HepG2 (cell line): ENCODE data around the gene B3GNT5. TPM values are rescaled to one million over a fixed set of nuclear protein-coding genes. Genes with fewer than 3 reads are reported as not detected.

Source experiments
- ATAC-seq: fragments of 200-7000 bp; cut with Tn5 transposase; 3 replicates; pipeline ENCODE4 v1.9.1; 2020; ENCODE audit warnings: mild to moderate bottlenecking, moderate library complexity
- BruUV-seq: library from RNA; stranded (reverse); fragments of 400-500 nt; replicated peaks from 2 replicates; lab custom pipeline; 2021; lab: Mats Ljungman, UMichigan
- CTCF ChIA-PET: fragments of 300-600 bp; formaldehyde crosslinking; extraction: SDS; loops from one replicate; lab custom pipeline; 2021; ENCODE audit warnings: low total read pairs, inconsistent platforms, low intra/inter-chr PET ratio; lab: Yijun Ruan, JAX
- POLR2A ChIA-PET: fragments of 350-600 bp; sonication (Branson Sonifier 250); formaldehyde crosslinking; loops from one replicate; lab custom pipeline; 2020; ENCODE audit warnings: antibody characterized with exemption, inconsistent platforms; lab: Yijun Ruan, JAX
- DNase-seq: peaks from one replicate; pipeline ENCODE4 v3.0.0-alpha.2; 2015; ENCODE audit warnings: low spot score
- FAIRE-seq: peaks from 3 replicates; lab custom pipeline; 2011; peaks lifted over from hg19 to GRCh38; lab: Jason Lieb, UNC
- H2AFZ ChIP-seq: one replicate; pipeline ENCODE4 v1.6.1; 2011; ENCODE audit warnings: low read length, inconsistent platforms
- H3K27ac ChIP-seq: fragments of 300-600 bp; 3 replicates; pipeline ENCODE4 v1.8.0; 2011; ENCODE audit warnings: mixed run types, mild to moderate bottlenecking, mixed read lengths, low read length, inconsistent platforms; ENCODE audit not compliant: insufficient read depth; ENCODE audit errors: extremely low read length
- H3K27me3 ChIP-seq, 2 experiments: fragments of 200-600 bp in 1 of 2; 2 replicates in 1 of 2; 3 replicates in 1 of 2; pipeline versions ENCODE4 v1.6.0 to v1.8.0; 2011; ENCODE audit warnings: low read length in 2 of 2, mild to moderate bottlenecking in 2 of 2, moderate library complexity in 2 of 2, inconsistent platforms in 1 of 2; ENCODE audit not compliant: insufficient read depth in 2 of 2, control insufficient read depth in 1 of 2
- H3K36me3 ChIP-seq, 2 experiments: fragments of 200-600 bp in 1 of 2; replicated peaks in 1 of 2; 2 replicates in 1 of 2; 3 replicates in 1 of 2; pipeline versions ENCODE4 v1.5.1 to v1.8.0; 2011; ENCODE audit warnings: low read length in 2 of 2, inconsistent platforms in 1 of 2; ENCODE audit not compliant: insufficient read depth in 2 of 2, control insufficient read depth in 1 of 2
- H3K4me1 ChIP-seq: 2 replicates; pipeline ENCODE4 v1.5.1; 2012; ENCODE audit warnings: low read length, inconsistent platforms; ENCODE audit not compliant: insufficient read depth
- H3K4me2 ChIP-seq: 2 replicates; pipeline ENCODE4 v1.6.0; 2011; ENCODE audit warnings: low read depth, low read length, inconsistent platforms
- H3K4me3 ChIP-seq, 3 experiments: fragments of 200-600 bp in 1 of 3; sonication (generic), shearing (Covaris generic) in 1 of 3; replicated peaks in 1 of 3; 2 replicates each; pipeline ENCODE4 v1.5.1; 2011 to 2016; ENCODE audit warnings: low read length in 3 of 3, inconsistent platforms in 2 of 3, low read depth in 2 of 3, mild to moderate bottlenecking in 2 of 3, control low read depth in 1 of 3, mixed read lengths in 1 of 3; ENCODE audit not compliant: insufficient read depth in 1 of 3
- H3K79me2 ChIP-seq: one replicate; pipeline ENCODE4 v1.6.1; 2011; ENCODE audit warnings: low read length, inconsistent platforms; ENCODE audit not compliant: insufficient read depth
- H3K9ac ChIP-seq: 2 replicates; pipeline ENCODE4 v1.6.0; 2011; ENCODE audit warnings: mild to moderate bottlenecking, low read depth, low read length, inconsistent platforms; ENCODE audit not compliant: insufficient read depth
- H3K9me3 ChIP-seq: 2 replicates; pipeline ENCODE4 v1.5.1; 2012; ENCODE audit warnings: mild to moderate bottlenecking, low read length
- H4K20me1 ChIP-seq: 2 replicates; pipeline ENCODE4 v1.6.0; 2011; ENCODE audit warnings: inconsistent platforms, mild to moderate bottlenecking, low read length, moderate library complexity; ENCODE audit not compliant: insufficient read depth
- E2F5 ChIP-seq: sonication (generic); formaldehyde crosslinking; conservative IDR thresholded peaks from 2 replicates; pipeline ENCODE4 v1.4.0; 2020; ENCODE audit warnings: missing genetic modification reagents
- FLYWCH1 ChIP-seq: sonication (generic); formaldehyde crosslinking; IDR thresholded peaks from 2 replicates; pipeline ENCODE4 v1.8.1; 2023; ENCODE audit warnings: mild to moderate bottlenecking, missing genetic modification reagents
- HNRNPK ChIP-seq: fragments of 200-400 bp; formaldehyde crosslinking; IDR thresholded peaks from 2 replicates; pipeline ENCODE4 v1.6.1; 2018; ENCODE audit warnings: low read length, low read depth, moderate library complexity, mild to moderate bottlenecking; ENCODE audit not compliant: poor library complexity, severe bottlenecking
- HNRNPL ChIP-seq: fragments of 200-400 bp; formaldehyde crosslinking; IDR thresholded peaks from 2 replicates; pipeline ENCODE4 v1.6.1; 2017; ENCODE audit warnings: mild to moderate bottlenecking, low read depth, low read length
- MAFG ChIP-seq: sonication (generic); formaldehyde crosslinking; IDR thresholded peaks from 2 replicates; pipeline ENCODE4 v1.5.1; 2020; ENCODE audit warnings: mild to moderate bottlenecking, missing genetic modification reagents
- MIER3 ChIP-seq: IDR thresholded peaks from 2 replicates; pipeline ENCODE4 v1.6.1; 2016; ENCODE audit warnings: missing compliant biosample characterization, borderline replicate concordance
- NFIC ChIP-seq: IDR thresholded peaks from 2 replicates; pipeline ENCODE4 v1.6.1; 2012; ENCODE audit warnings: mild to moderate bottlenecking, low read length, inconsistent platforms
- POGZ ChIP-seq: sonication (generic); formaldehyde crosslinking; IDR thresholded peaks from 2 replicates; pipeline ENCODE4 v1.4.0; 2020; ENCODE audit warnings: mild to moderate bottlenecking, missing genetic modification reagents
- STAG1 ChIP-seq: sonication (generic); formaldehyde crosslinking; IDR thresholded peaks from 2 replicates; pipeline ENCODE4 v1.4.0; 2020; ENCODE audit warnings: missing genetic modification reagents
- TAF15 ChIP-seq: fragments of 200-400 bp; formaldehyde crosslinking; IDR thresholded peaks from one replicate; pipeline ENCODE4 v1.6.1; 2018; ENCODE audit warnings: mild to moderate bottlenecking, low read depth, low read length; ENCODE audit not compliant: poor library complexity, severe bottlenecking
- TOE1 ChIP-seq: sonication (generic); formaldehyde crosslinking; IDR thresholded peaks from 2 replicates; pipeline ENCODE4 v1.4.0; 2020; ENCODE audit warnings: mild to moderate bottlenecking, missing genetic modification reagents
- ZMYM4 ChIP-seq: sonication (generic); formaldehyde crosslinking; IDR thresholded peaks from 2 replicates; pipeline ENCODE4 v1.8.1; 2023; ENCODE audit warnings: mild to moderate bottlenecking, missing genetic modification reagents
- ZNF18 ChIP-seq: sonication (generic); formaldehyde crosslinking; IDR thresholded peaks from 2 replicates; pipeline ENCODE4 v1.8.0; 2022; ENCODE audit warnings: mild to moderate bottlenecking, missing genetic modification reagents; ENCODE audit not compliant: insufficient replicate concordance
- ZNF230 ChIP-seq: sonication (generic); formaldehyde crosslinking; IDR thresholded peaks from 2 replicates; pipeline ENCODE4 v1.4.0; 2020; ENCODE audit warnings: mild to moderate bottlenecking, missing genetic modification reagents
- ZNF350 ChIP-seq: sonication (generic); formaldehyde crosslinking; IDR thresholded peaks from 2 replicates; pipeline ENCODE4 v1.4.0; 2020; ENCODE audit warnings: mild to moderate bottlenecking, low read depth, missing genetic modification reagents, borderline replicate concordance
- ZNF557 ChIP-seq: sonication (generic); formaldehyde crosslinking; IDR thresholded peaks from 2 replicates; pipeline ENCODE4 v1.4.0; 2020; ENCODE audit warnings: missing genetic modification reagents
- ZNF629 ChIP-seq: sonication (generic); formaldehyde crosslinking; conservative IDR thresholded peaks from 2 replicates; pipeline ENCODE4 v1.5.0; 2020; ENCODE audit warnings: missing genetic modification reagents
- ZNF704 ChIP-seq: sonication (generic); formaldehyde crosslinking; IDR thresholded peaks from 2 replicates; pipeline ENCODE4 v1.8.1; 2023; ENCODE audit warnings: mild to moderate bottlenecking, inconsistent platforms, moderate library complexity, missing genetic modification reagents, borderline replicate concordance
- ZNF740 ChIP-seq: sonication (generic); formaldehyde crosslinking; IDR thresholded peaks from 2 replicates; pipeline ENCODE4 v1.4.0; 2020; ENCODE audit warnings: missing genetic modification reagents
- whole genome bisulfite sequencing: methylation state at CpG from one replicate; pipeline ENCODE4 v1.1.6; 2017; ENCODE audit warnings: low lambda C conversion rate; 5-methylcytosine and 5-hydroxymethylcytosine counted together
- in situ Hi-C: cut with HindIII; loops from 2 replicates; pipeline ENCODE4 v1.10.0; 2017; ENCODE audit warnings: low pct_unique_long_range_greater_than_20kb; ENCODE audit not compliant: extremely low pct_ligation_motif_present
- intact Hi-C: fragments of 100-400 bp; cut with micrococcal nuclease; formaldehyde crosslinking; loops from one replicate; pipeline ENCODE4 v1.10.0; 2022; ENCODE audit not compliant: unreplicated experiment
- polyA plus RNA-seq, 8 experiments: library from polyadenylated mRNA; depleted of rRNA in 3 of 8; stranded (reverse) in 7 of 8; unstranded in 1 of 8; fragments of >200 nt; fragmentation: Illumina TruSeq in 4 of 8; extraction: Trizol in 4 of 8; gene quantifications; 2 replicates each; pipeline versions ENCODE4 v1.2.1 to v1.2.3, GENCODE V29; 2011 to 2016; ENCODE audit warnings: low read depth in 4 of 8, missing spikeins in 1 of 8, mixed read lengths in 1 of 8; ENCODE audit not compliant: insufficient read depth in 1 of 8
- total RNA-seq, 5 experiments: library from RNA; depleted of rRNA; stranded (reverse); fragments of >200 nt; fragmentation: Illumina TruSeq; extraction: Trizol; gene quantifications; 2 replicates each; pipeline ENCODE4 v1.2.3, GENCODE V29; 2016; ENCODE audit warnings: low read depth in 1 of 5

The B3GNT5 gene
- total and polyA plus RNA-seq, 2 of the 13 experiments (the other 11 are each of a cell fraction or from before 2014, with no cell fraction given), result not detected

GRCh38 chr3:183255348-183255730, 2.3 kb downstream of the B3GNT5 start:
- DNase-seq, result no peak
- Histone ChIP-seq H3K4me3 (no peak overlapping the region), H3K27me3 (peaks cover 6 to 60% of the 10 kb centered on the region in 2 experiments; a peak in 3 of 5 replicates), H3K4me2 (no peak overlapping the region), H3K4me1 (peaks cover 12% of the 10 kb centered on the region), H3K79me2 (no peaks in the 10 kb centered on the region), H3K9me3 (no peaks in the 10 kb centered on the region), H3K36me3 (no peaks in the 10 kb centered on the region), H3K9ac (no peak overlapping the region), H3K27ac (no peak overlapping the region), H2AFZ (no peak overlapping the region), H4K20me1 (no peaks in the 10 kb centered on the region)
- 65% methylated on average over 4 of the region's 4 CpGs for WGBS
- CTCF ChIA-PET, result no interaction called here
- BruUV-seq, result no TSS peak
- no peak for FAIRE-seq
- no peak for ATAC-seq
- in situ Hi-C loops, result no loop called here
- TF ChIP-seq NFIC, result no peak
- TF ChIP-seq STAG1 (CRISPR knock-in tag), result no peak
- TF ChIP-seq HNRNPL, result no peak
- no peak for TF ChIP-seq MAFG (CRISPR knock-in tag)
- TF ChIP-seq ZNF629 (CRISPR knock-in tag), result no peak
- no peak for TF ChIP-seq E2F5 (CRISPR knock-in tag)
- TF ChIP-seq ZNF350 (CRISPR knock-in tag), result no peak
- no peak for TF ChIP-seq ZNF230 (CRISPR knock-in tag)
- TF ChIP-seq POGZ, result no peak
- TF ChIP-seq TOE1 (CRISPR knock-in tag), result no peak
- no peak for TF ChIP-seq ZNF557
- no peak for TF ChIP-seq FLYWCH1 (CRISPR knock-in tag)
- no peak for TF ChIP-seq ZNF740 (CRISPR knock-in tag)
- no peak for TF ChIP-seq ZNF704
- TF ChIP-seq TAF15, result no peak
- TF ChIP-seq ZMYM4, result no peak
- no peak for TF ChIP-seq MIER3
- TF ChIP-seq HNRNPK, result no peak
- no peak for TF ChIP-seq ZNF18 (CRISPR knock-in tag)
- POLR2A ChIA-PET, result no interaction called here
- intact Hi-C loops, result no loop called here
